Epithelial cell of alveolus of lung (primary cell): ENCODE results near the gene FAAP100. TPM values are rescaled to one million over a fixed set of nuclear protein-coding genes. Genes with fewer than 3 reads are reported as not detected.

Experiments used
- total RNA-seq: library from RNA; depleted of rRNA; stranded (reverse); fragments of >200 nt; gene quantifications from 2 replicates; pipeline ENCODE4 v1.2.1, GENCODE V29; 2015

The FAAP100 gene, protein sequence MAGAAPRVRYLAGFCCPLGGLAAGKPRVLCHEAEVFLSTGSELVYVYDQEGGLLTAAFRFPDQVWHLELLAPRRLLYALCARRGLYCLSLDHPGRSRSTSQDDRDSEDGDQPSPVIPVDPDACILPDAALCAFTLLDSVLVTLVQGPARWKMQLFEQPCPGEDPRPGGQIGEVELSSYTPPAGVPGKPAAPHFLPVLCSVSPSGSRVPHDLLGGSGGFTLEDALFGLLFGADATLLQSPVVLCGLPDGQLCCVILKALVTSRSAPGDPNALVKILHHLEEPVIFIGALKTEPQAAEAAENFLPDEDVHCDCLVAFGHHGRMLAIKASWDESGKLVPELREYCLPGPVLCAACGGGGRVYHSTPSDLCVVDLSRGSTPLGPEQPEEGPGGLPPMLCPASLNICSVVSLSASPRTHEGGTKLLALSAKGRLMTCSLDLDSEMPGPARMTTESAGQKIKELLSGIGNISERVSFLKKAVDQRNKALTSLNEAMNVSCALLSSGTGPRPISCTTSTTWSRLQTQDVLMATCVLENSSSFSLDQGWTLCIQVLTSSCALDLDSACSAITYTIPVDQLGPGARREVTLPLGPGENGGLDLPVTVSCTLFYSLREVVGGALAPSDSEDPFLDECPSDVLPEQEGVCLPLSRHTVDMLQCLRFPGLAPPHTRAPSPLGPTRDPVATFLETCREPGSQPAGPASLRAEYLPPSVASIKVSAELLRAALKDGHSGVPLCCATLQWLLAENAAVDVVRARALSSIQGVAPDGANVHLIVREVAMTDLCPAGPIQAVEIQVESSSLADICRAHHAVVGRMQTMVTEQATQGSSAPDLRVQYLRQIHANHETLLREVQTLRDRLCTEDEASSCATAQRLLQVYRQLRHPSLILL
- 21.3 and 34.4 TPM in 2 replicates for total RNA-seq

GRCh38 chr17:81552244-81553017 is at the start of gene FAAP100:
TSS of gene FAAP100 (minus strand) at chr17:81552353. CDS start at chr17:81552330, 23 bp downstream.

GRCh38 chr17:81527591-81528383 is 24.4 kb downstream of the FAAP100 start, which contains the start of gene FSCN2:
TSS of gene FSCN2 (plus strand) at chr17:81528377. CDS start at chr17:81528532, 155 bp downstream.

DNA sequence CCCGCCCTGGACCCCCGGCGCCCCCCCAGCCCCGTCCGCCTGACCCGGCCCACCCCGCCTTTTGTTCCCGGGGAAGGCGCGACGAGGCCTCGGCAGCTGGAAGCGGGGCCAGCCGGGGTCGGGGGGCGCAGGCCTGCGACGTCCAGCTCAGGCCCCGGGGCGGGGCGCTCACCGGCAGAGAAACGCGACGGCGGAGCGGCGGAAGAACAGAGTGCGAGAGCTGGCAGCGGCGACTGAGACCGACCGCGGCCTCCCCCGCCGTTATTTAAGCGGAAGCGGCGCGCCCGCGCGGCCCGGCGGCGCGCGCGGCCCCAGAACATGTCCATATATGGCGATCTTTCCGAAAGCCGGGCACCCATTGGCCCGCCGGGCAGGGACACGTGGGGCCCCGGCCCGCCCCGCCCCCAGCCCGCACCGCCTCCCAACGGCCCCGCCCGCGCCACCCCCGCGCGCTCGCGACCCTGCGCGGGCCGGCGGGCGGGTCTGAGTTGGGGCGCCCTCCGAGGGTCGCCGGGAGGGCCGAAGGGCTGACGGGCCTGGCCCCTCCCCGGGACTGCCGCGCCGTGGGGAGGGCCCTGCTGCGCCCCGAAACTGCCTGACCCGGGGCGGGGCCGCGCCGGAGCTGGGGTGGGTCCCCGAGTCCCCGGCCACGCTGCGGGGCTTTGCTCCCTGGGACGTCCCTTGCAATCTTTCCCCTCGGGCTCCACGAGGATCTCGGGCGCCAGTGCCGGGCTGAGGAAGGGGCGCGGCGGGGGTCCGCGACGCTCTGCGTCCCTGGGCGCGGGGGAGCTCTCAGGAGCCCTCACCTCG is 39.4 kb downstream of the FAAP100 start, which contains the start of gene ACTG1:
TSS of gene ACTG1 (minus strand) at position 238 of the 810 bp plus-strand sequence. CDS start 445 bp downstream, outside the sequence.

Other genes with a start within 250 kb of the FAAP100 start
- 6.3 and 18.2 TPM in 2 replicates for gene BAHCC1, start 156.9 kb downstream of the FAAP100 start, total RNA-seq
- 6,276 and 9,433 TPM in 2 replicates for gene ACTG1, start 39.6 kb downstream of the FAAP100 start, total RNA-seq
- gene FSCN2, start 24.0 kb downstream of the FAAP100 start, total RNA-seq = 0.39 and 1.1 TPM in 2 replicates
- gene NPLOC4, start 84.8 kb upstream of the FAAP100 start, total RNA-seq = 45.3 and 71.0 TPM in 2 replicates
- gene TSPAN10, start 84.8 kb upstream of the FAAP100 start, total RNA-seq = 0.26 and 0.64 TPM in 2 replicates
- gene PDE6G, start 104.2 kb upstream of the FAAP100 start, total RNA-seq = 1.4 TPM in 1 of 2 replicates, not detected in the other
- gene OXLD1, start 114.3 kb upstream of the FAAP100 start, total RNA-seq = 40.5 and 54.7 TPM in 2 replicates
- 15.6 and 17.5 TPM in 2 replicates for gene CCDC137, start 114.4 kb upstream of the FAAP100 start, total RNA-seq
- gene ARL16, start 131.4 kb upstream of the FAAP100 start, total RNA-seq = 39.3 and 59.9 TPM in 2 replicates
- gene HGS, start 131.7 kb upstream of the FAAP100 start, total RNA-seq = 72.2 and 89.6 TPM in 2 replicates
- 46.4 and 93.5 TPM in 2 replicates for gene MRPL12, start 151.0 kb upstream of the FAAP100 start, total RNA-seq
- 15.3 and 22.8 TPM in 2 replicates for gene SLC25A10, start 159.9 kb upstream of the FAAP100 start, total RNA-seq